ENCODE data around the gene SLC44A3.
A peak's percentile ranks its signal among the peaks of the same experiment; 100 is the strongest.

SLC44A3 gene

DNA sequence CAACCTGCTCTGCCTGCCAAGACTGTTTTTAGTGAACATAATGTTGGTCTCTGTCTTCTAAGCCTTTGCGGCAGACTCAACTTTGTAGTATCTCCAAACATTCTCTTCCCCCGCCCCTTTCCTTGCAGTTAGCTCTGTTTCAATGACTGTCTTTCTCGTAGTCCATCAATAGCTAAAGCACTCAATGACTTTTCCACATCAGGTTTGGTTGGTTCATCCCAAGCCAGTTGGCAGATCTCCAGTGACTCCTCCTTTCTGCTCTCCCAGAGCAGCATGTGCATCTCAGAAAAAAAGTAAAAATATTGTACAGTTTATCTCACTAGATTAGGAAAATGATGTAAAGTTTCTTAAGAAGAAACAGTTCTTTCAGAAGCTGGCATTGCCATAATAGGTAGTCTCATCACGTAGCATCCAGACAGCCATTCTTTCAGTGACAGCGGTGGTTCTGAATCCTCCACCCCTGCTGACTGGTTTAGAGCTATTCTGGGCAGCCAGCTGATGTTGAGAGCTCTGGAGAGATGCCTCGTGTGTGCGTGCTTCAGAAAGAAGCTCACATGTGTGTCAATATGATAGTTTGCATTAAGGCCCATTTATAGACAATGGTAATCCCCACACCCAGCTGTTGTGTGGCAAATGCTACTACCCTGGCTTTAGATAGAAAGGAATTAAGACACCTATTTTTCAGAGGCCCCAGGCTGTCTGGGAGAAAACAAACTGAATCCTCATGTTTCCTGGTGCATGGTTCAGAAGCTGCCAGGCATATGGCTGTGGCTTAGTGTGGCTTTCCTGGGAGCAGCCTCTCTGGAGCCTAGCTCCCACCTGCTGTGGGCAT lies 53.6 kb downstream of the SLC44A3 start:
- Histone ChIP-seq H2AK5ac (ENCODE audit: low read length) (no peak overlapping the region), H3K27me3 (ENCODE audit: insufficient read depth, low read length) (no peaks in the 10 kb centered on the region), H3K4me1 (ENCODE audit: control insufficient read depth in 1 of 2, insufficient read depth in 2 of 2, low read length in 2 of 2) (peaks cover 13 to 22% of the 10 kb centered on the region in 2 experiments), H2AFZ (ENCODE audit: insufficient read depth, low read length, poor library complexity) (no peak overlapping the region), H4K8ac (ENCODE audit: low read depth, low read length) (no peak overlapping the region), H2BK12ac (ENCODE audit: low read length) (peak overlapping the region; percentile 19), H4K91ac (ENCODE audit: low read depth, low read length) (peak overlapping the region; percentile 20), H3K14ac (ENCODE audit: low read length) (no peak overlapping the region), H4K12ac (ENCODE audit: low read depth, low read length) (no peak overlapping the region), H2BK120ac (ENCODE audit: insufficient read depth, low read length, poor library complexity) (no peak overlapping the region), H2BK5ac (ENCODE audit: low read depth, low read length, poor library complexity) (no peak overlapping the region), H3K4me2 (ENCODE audit: low read length) (no peak overlapping the region), H3K4me3 (ENCODE audit: low read depth, low read length) (no peak overlapping the region), H3K79me2 (ENCODE audit: control insufficient read depth, insufficient read depth, low read length, poor library complexity) (no peaks in the 10 kb centered on the region), H3K9me3 (ENCODE audit: insufficient read depth, low read depth, low read length) (peaks cover 1% of the 10 kb centered on the region), H3K27ac (ENCODE audit: low read depth, low read length) (peak overlapping the region; percentile 25), H3K23ac (ENCODE audit: low read length) (no peak overlapping the region), H3K9ac (ENCODE audit: low read length) (no peak overlapping the region), H3K36me3 (ENCODE audit: control insufficient read depth in 1 of 2, insufficient read depth in 2 of 2, low read length in 2 of 2) (no peaks in the 10 kb centered on the region), H3K79me1 (ENCODE audit: low read length) (peaks cover 10% of the 10 kb centered on the region), H3K18ac (ENCODE audit: low read length) (no peak overlapping the region), H3K4ac (ENCODE audit: low read depth, low read length) (no peak overlapping the region)
- no CpG with 5 or more reads among the region's 7 CpGs for WGBS (ENCODE audit: extremely low coverage, insufficient coverage, insufficient read length)
- DNase-seq = no peak

DNA sequence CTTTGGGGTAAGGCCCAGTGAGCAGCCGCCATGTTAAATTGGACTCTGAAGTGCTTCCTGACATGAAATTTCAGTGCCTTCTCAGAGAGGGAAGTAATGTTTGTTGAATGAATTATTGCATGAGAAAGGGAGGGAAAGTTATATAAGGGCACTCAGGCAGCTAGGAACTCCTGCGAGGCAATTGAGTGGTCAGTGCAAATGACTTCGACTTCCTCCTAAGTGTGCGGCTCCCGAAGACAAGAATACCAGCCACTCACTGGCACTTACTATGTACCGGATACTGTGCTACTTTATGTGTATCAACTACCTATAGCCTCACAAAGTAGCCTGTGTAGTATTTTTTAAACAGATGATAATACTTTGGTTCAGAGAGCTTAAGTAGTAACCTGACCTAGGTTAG lies 54.3 kb downstream of the SLC44A3 start:
- Histone ChIP-seq H3K27me3 (ENCODE audit: insufficient read depth, low read length) (no peaks in the 10 kb centered on the region), H3K79me2 (ENCODE audit: control insufficient read depth, insufficient read depth, low read length, poor library complexity) (no peaks in the 10 kb centered on the region), H3K27ac (ENCODE audit: low read depth, low read length) (no peak overlapping the region), H2BK5ac (ENCODE audit: low read depth, low read length, poor library complexity) (no peak overlapping the region), H3K4me1 (ENCODE audit: control insufficient read depth in 1 of 2, insufficient read depth in 2 of 2, low read length in 2 of 2) (peaks cover 11 to 22% of the 10 kb centered on the region in 2 experiments), H3K36me3 (ENCODE audit: control insufficient read depth in 1 of 2, insufficient read depth in 2 of 2, low read length in 2 of 2) (no peaks in the 10 kb centered on the region), H4K12ac (ENCODE audit: low read depth, low read length) (no peak overlapping the region), H3K14ac (ENCODE audit: low read length) (no peak overlapping the region), H2BK12ac (ENCODE audit: low read length) (peak overlapping the region; percentile 19), H4K8ac (ENCODE audit: low read depth, low read length) (no peak overlapping the region), H2AFZ (ENCODE audit: insufficient read depth, low read length, poor library complexity) (no peak overlapping the region), H2BK120ac (ENCODE audit: insufficient read depth, low read length, poor library complexity) (no peak overlapping the region), H4K91ac (ENCODE audit: low read depth, low read length) (peak overlapping the region; percentile 20), H3K9me3 (ENCODE audit: insufficient read depth, low read depth, low read length) (no peaks in the 10 kb centered on the region), H3K4me2 (ENCODE audit: low read length) (no peak overlapping the region), H3K23ac (ENCODE audit: low read length) (no peak overlapping the region), H3K4me3 (ENCODE audit: low read depth, low read length) (no peak overlapping the region), H3K9ac (ENCODE audit: low read length) (no peak overlapping the region), H3K18ac (ENCODE audit: low read length) (no peak overlapping the region), H3K79me1 (ENCODE audit: low read length) (peaks cover 8% of the 10 kb centered on the region), H2AK5ac (ENCODE audit: low read length) (no peak overlapping the region), H3K4ac (ENCODE audit: low read depth, low read length) (no peak overlapping the region)
- no CpG with 5 or more reads among the region's 6 CpGs for WGBS (ENCODE audit: extremely low coverage, insufficient coverage, insufficient read length)
- no peak for DNase-seq

DNA sequence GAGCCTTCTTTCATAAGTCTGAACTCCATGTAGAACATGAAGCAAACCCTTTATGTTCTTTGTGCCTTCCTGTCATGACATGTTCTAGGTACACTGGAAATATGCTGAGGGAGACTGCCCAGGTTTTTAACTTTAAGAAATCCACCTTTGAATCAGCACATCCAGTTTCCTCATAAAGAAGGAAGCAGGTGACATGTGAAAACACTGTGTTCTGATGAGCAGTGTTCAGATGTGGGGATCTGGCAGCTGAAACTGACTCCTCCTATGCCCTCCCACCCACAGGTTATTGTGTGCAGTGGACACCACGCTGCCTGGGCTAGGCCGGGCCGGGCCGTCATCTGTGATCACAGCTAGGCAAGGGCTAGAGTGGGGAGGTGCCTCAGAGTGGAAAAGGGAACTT lies 55.6 kb downstream of the SLC44A3 start:
- no peak overlapping the region for H2BK5ac ChIP-seq (ENCODE audit: low read depth, low read length, poor library complexity)
- no peak overlapping the region for H3K27ac ChIP-seq (ENCODE audit: low read depth, low read length)
- H4K91ac ChIP-seq (ENCODE audit: low read depth, low read length) = no peak overlapping the region
- no peak overlapping the region for H2AFZ ChIP-seq (ENCODE audit: insufficient read depth, low read length, poor library complexity)
- H3K4me2 ChIP-seq (ENCODE audit: low read length) = no peak overlapping the region
- H2BK120ac ChIP-seq (ENCODE audit: insufficient read depth, low read length, poor library complexity) = no peak overlapping the region
- WGBS (ENCODE audit: extremely low coverage, insufficient coverage, insufficient read length) = no CpG with 5 or more reads among the region's 4 CpGs
- H3K9me3 ChIP-seq (ENCODE audit: insufficient read depth, low read depth, low read length) = no peaks in the 10 kb centered on the region
- H3K14ac ChIP-seq (ENCODE audit: low read length) = no peak overlapping the region
- no peak overlapping the region for H4K8ac ChIP-seq (ENCODE audit: low read depth, low read length)
- peaks cover 5% of the 10 kb centered on the region for H3K79me1 ChIP-seq (ENCODE audit: low read length)
- H3K23ac ChIP-seq (ENCODE audit: low read length) = no peak overlapping the region
- no peak overlapping the region for H3K4ac ChIP-seq (ENCODE audit: low read depth, low read length)
- no peak overlapping the region for H2BK12ac ChIP-seq (ENCODE audit: low read length)
- no peak overlapping the region for H3K9ac ChIP-seq (ENCODE audit: low read length)
- no peaks in the 10 kb centered on the region for H3K79me2 ChIP-seq (ENCODE audit: control insufficient read depth, insufficient read depth, low read length, poor library complexity)
- no peak overlapping the region for H3K18ac ChIP-seq (ENCODE audit: low read length)
- peaks cover 9 to 17% of the 10 kb centered on the region in 2 experiments for H3K4me1 ChIP-seq (ENCODE audit: control insufficient read depth in 1 of 2, insufficient read depth in 2 of 2, low read length in 2 of 2)
- H3K27me3 ChIP-seq (ENCODE audit: insufficient read depth, low read length) = no peaks in the 10 kb centered on the region
- H4K12ac ChIP-seq (ENCODE audit: low read depth, low read length) = no peak overlapping the region
- H3K4me3 ChIP-seq (ENCODE audit: low read depth, low read length) = no peak overlapping the region
- no peak for DNase-seq
- no peaks in the 10 kb centered on the region for H3K36me3 ChIP-seq (ENCODE audit: control insufficient read depth in 1 of 2, insufficient read depth in 2 of 2, low read length in 2 of 2)
- no peak overlapping the region for H2AK5ac ChIP-seq (ENCODE audit: low read length)

DNA sequence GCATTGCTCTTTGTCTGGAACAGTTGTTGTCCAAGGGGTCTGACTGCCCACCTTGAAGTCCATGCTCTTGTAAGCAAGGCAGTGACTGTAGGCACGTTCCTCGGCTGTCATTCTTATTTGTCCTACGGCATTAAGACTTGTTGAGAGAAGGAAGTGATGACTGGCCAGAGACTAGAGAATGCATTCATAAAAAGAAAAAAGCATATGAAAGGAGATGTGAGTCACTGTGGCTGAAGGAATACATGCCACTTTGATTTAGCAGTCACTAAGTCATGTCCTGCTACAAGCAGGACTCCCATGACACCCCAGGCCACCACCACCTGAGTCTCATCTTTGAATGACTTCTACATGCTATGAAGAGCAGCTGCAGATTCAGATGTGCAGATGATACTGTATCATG lies 56.2 kb downstream of the SLC44A3 start:
- Histone ChIP-seq H3K4me2 (ENCODE audit: low read length) (no peak overlapping the region), H3K79me1 (ENCODE audit: low read length) (peaks cover 4% of the 10 kb centered on the region), H3K23ac (ENCODE audit: low read length) (no peak overlapping the region), H3K27ac (ENCODE audit: low read depth, low read length) (no peak overlapping the region), H3K36me3 (ENCODE audit: control insufficient read depth in 1 of 2, insufficient read depth in 2 of 2, low read length in 2 of 2) (no peaks in the 10 kb centered on the region), H2BK12ac (ENCODE audit: low read length) (no peak overlapping the region), H3K14ac (ENCODE audit: low read length) (no peak overlapping the region), H4K12ac (ENCODE audit: low read depth, low read length) (no peak overlapping the region), H2AK5ac (ENCODE audit: low read length) (no peak overlapping the region), H3K27me3 (ENCODE audit: insufficient read depth, low read length) (no peaks in the 10 kb centered on the region), H4K8ac (ENCODE audit: low read depth, low read length) (no peak overlapping the region), H3K4me3 (ENCODE audit: low read depth, low read length) (no peak overlapping the region), H3K4me1 (ENCODE audit: control insufficient read depth in 1 of 2, insufficient read depth in 2 of 2, low read length in 2 of 2) (peaks cover 8 to 13% of the 10 kb centered on the region in 2 experiments), H2BK5ac (ENCODE audit: low read depth, low read length, poor library complexity) (no peak overlapping the region), H2AFZ (ENCODE audit: insufficient read depth, low read length, poor library complexity) (no peak overlapping the region), H4K91ac (ENCODE audit: low read depth, low read length) (no peak overlapping the region), H3K18ac (ENCODE audit: low read length) (no peak overlapping the region), H2BK120ac (ENCODE audit: insufficient read depth, low read length, poor library complexity) (no peak overlapping the region), H3K9me3 (ENCODE audit: insufficient read depth, low read depth, low read length) (no peaks in the 10 kb centered on the region), H3K9ac (ENCODE audit: low read length) (no peak overlapping the region), H3K4ac (ENCODE audit: low read depth, low read length) (no peak overlapping the region), H3K79me2 (ENCODE audit: control insufficient read depth, insufficient read depth, low read length, poor library complexity) (no peaks in the 10 kb centered on the region)
- WGBS (ENCODE audit: extremely low coverage, insufficient coverage, insufficient read length) = no CpG with 5 or more reads among the region's 3 CpGs
- DNase-seq = no peak

All from trophoblast cell (in vitro differentiated cells and primary cell).